Astrocyte (in vitro differentiated cells and primary cell): ENCODE measurements around the gene SYT17. TPM values are rescaled to one million over a fixed set of nuclear protein-coding genes. Genes with fewer than 3 reads are reported as not detected.

Experiments
- DNase-seq: peaks from one replicate; pipeline ENCODE4 v3.0.0-alpha.2; 2010; ENCODE audit warnings: low read depth
- FAIRE-seq: peaks from 2 replicates; lab custom pipeline; 2011; peaks lifted over from hg19 to GRCh38; lab: Jason Lieb, UNC
- H2AFZ ChIP-seq: 2 replicates; pipeline ENCODE4 v1.6.0; 2012; ENCODE audit warnings: low read depth, low read length, inconsistent platforms
- H3K27ac ChIP-seq: 2 replicates; pipeline ENCODE4 v1.5.1; 2011; ENCODE audit warnings: low read depth, low read length, inconsistent platforms
- H3K27me3 ChIP-seq: 2 replicates; pipeline ENCODE4 v1.6.0; 2011; ENCODE audit warnings: low read length, inconsistent platforms; ENCODE audit not compliant: insufficient read depth
- H3K36me3 ChIP-seq: 2 replicates; pipeline ENCODE4 v1.5.1; 2011; ENCODE audit warnings: low read length, inconsistent platforms; ENCODE audit not compliant: insufficient read depth
- H3K4me1 ChIP-seq: 2 replicates; pipeline ENCODE4 v1.5.1; 2011; ENCODE audit warnings: low read length, inconsistent platforms; ENCODE audit not compliant: insufficient read depth
- H3K4me2 ChIP-seq: 2 replicates; pipeline ENCODE4 v1.6.0; 2012; ENCODE audit warnings: low read length, inconsistent platforms
- H3K4me3 ChIP-seq: 2 replicates; pipeline ENCODE4 v1.5.1; 2011; ENCODE audit warnings: low read depth, mild to moderate bottlenecking, low read length, inconsistent platforms; ENCODE audit not compliant: insufficient read depth
- H3K79me2 ChIP-seq: 2 replicates; pipeline ENCODE4 v1.6.0; 2012; ENCODE audit warnings: mild to moderate bottlenecking, low read length, inconsistent platforms; ENCODE audit not compliant: insufficient read depth
- H3K9ac ChIP-seq: 2 replicates; pipeline ENCODE4 v1.6.0; 2012; ENCODE audit warnings: mild to moderate bottlenecking, low read length, inconsistent platforms
- H3K9me3 ChIP-seq: 2 replicates; pipeline ENCODE4 v1.5.1; 2012; ENCODE audit warnings: low read depth, mild to moderate bottlenecking, low read length, inconsistent platforms; ENCODE audit not compliant: insufficient read depth
- H4K20me1 ChIP-seq: 2 replicates; pipeline ENCODE4 v1.6.0; 2012; ENCODE audit warnings: low read length, inconsistent platforms; ENCODE audit not compliant: insufficient read depth
- H3K27ac Mint-ChIP-seq: one replicate; pipeline ENCODE4 v1.8.0; 2021; ENCODE audit warnings: mild to moderate bottlenecking, mixed read lengths; ENCODE audit not compliant: unreplicated experiment
- H3K27me3 Mint-ChIP-seq: one replicate; pipeline ENCODE4 v1.8.0; 2021; ENCODE audit warnings: low read depth, mixed read lengths; ENCODE audit not compliant: unreplicated experiment
- H3K36me3 Mint-ChIP-seq: one replicate; pipeline ENCODE4 v1.8.0; 2021; ENCODE audit warnings: low read depth, mixed read lengths; ENCODE audit not compliant: unreplicated experiment
- H3K4me1 Mint-ChIP-seq: one replicate; pipeline ENCODE4 v1.8.0; 2021; ENCODE audit warnings: low read depth, mixed read lengths; ENCODE audit not compliant: unreplicated experiment
- H3K4me3 Mint-ChIP-seq: one replicate; pipeline ENCODE4 v1.8.0; 2021; ENCODE audit warnings: mild to moderate bottlenecking, moderate library complexity, mixed read lengths; ENCODE audit not compliant: unreplicated experiment
- H3K9me3 Mint-ChIP-seq: one replicate; pipeline ENCODE4 v1.8.0; 2021; ENCODE audit warnings: mild to moderate bottlenecking, mixed read lengths; ENCODE audit not compliant: unreplicated experiment
- CTCF ChIP-seq: IDR thresholded peaks from 2 replicates; pipeline ENCODE4 v1.5.1; 2011; ENCODE audit warnings: low read depth, mild to moderate bottlenecking, inconsistent platforms, low read length, moderate library complexity; ENCODE audit not compliant: insufficient read depth
- EZH2 ChIP-seq: IDR thresholded peaks from 2 replicates; pipeline ENCODE4 v1.6.1; 2012; ENCODE audit warnings: mild to moderate bottlenecking, low read length, inconsistent platforms; ENCODE audit not compliant: insufficient read depth
- total RNA-seq: library from RNA; stranded (reverse); gene quantifications from 2 replicates; pipeline ENCODE4 v1.2.1, GENCODE V29; 2021

SYT17 gene
- total RNA-seq, 1 donor from 2014 or later, result 4.8 TPM

GRCh38 chr16:19223235-19224170 lies 55.5 kb downstream of the SYT17 start:
- FAIRE-seq (no peak), DNase-seq (no peak)
- H3K27me3 Mint-ChIP-seq, result no peaks in the 10 kb centered on the region
- Histone ChIP-seq H3K9me3 (no peaks in the 10 kb centered on the region), H3K4me3 (no peak overlapping the region), H3K27ac (no peak overlapping the region), H3K27me3 (no peaks in the 10 kb centered on the region), H3K79me2 (no peaks in the 10 kb centered on the region), H3K4me1 (peaks cover 4% of the 10 kb centered on the region), H2AFZ (no peak overlapping the region), H3K9ac (no peak overlapping the region), H3K36me3 (no peaks in the 10 kb centered on the region), H4K20me1 (no peaks in the 10 kb centered on the region), H3K4me2 (no peak overlapping the region)
- TF ChIP-seq CTCF (peak; percentile 48), EZH2 (no peak)
- no peak overlapping the region for H3K4me3 Mint-ChIP-seq
- H3K4me1 Mint-ChIP-seq, result peaks cover 10% of the 10 kb centered on the region
- H3K27ac Mint-ChIP-seq, result no peak overlapping the region
- peaks cover 3% of the 10 kb centered on the region for H3K36me3 Mint-ChIP-seq
- H3K9me3 Mint-ChIP-seq, result peaks cover 8% of the 10 kb centered on the region

GRCh38 chr16:19225651-19226050 lies 57.6 kb downstream of the SYT17 start:
- H3K9me3 ChIP-seq, result no peaks in the 10 kb centered on the region
- H3K27ac Mint-ChIP-seq, result no peak overlapping the region
- H3K9me3 Mint-ChIP-seq, result peaks cover 8% of the 10 kb centered on the region
- no peaks in the 10 kb centered on the region for H3K27me3 ChIP-seq
- no peaks in the 10 kb centered on the region for H4K20me1 ChIP-seq
- H3K4me3 ChIP-seq, result no peak overlapping the region
- H3K4me1 Mint-ChIP-seq, result peaks cover 10% of the 10 kb centered on the region
- no peak overlapping the region for H2AFZ ChIP-seq
- no peaks in the 10 kb centered on the region for H3K79me2 ChIP-seq
- FAIRE-seq (no peak), DNase-seq (no peak)
- H3K4me2 ChIP-seq, result no peak overlapping the region
- H3K4me3 Mint-ChIP-seq, result no peak overlapping the region
- no peak for TF ChIP-seq EZH2
- TF ChIP-seq CTCF, result no peak
- no peak overlapping the region for H3K9ac ChIP-seq
- H3K27me3 Mint-ChIP-seq, result no peaks in the 10 kb centered on the region
- peaks cover 4% of the 10 kb centered on the region for H3K4me1 ChIP-seq
- no peak overlapping the region for H3K27ac ChIP-seq
- no peaks in the 10 kb centered on the region for H3K36me3 ChIP-seq
- H3K36me3 Mint-ChIP-seq, result peaks cover 3% of the 10 kb centered on the region

- H3K27ac Mint-ChIP-seq, result peak overlapping the region; percentile 36
Observed at GRCh38 chr16:19227643-19228042, 59.6 kb downstream of the SYT17 start.

More at GRCh38 chr16:19227643-19228042, 59.6 kb downstream of the SYT17 start:
- H3K4me1 Mint-ChIP-seq, result peaks cover 10% of the 10 kb centered on the region
- H3K36me3 ChIP-seq, result no peaks in the 10 kb centered on the region
- no peaks in the 10 kb centered on the region for H4K20me1 ChIP-seq
- no peak overlapping the region for H3K4me3 Mint-ChIP-seq
- no peak overlapping the region for H2AFZ ChIP-seq
- no peaks in the 10 kb centered on the region for H3K27me3 Mint-ChIP-seq
- no peak overlapping the region for H3K27ac ChIP-seq
- no peak overlapping the region for H3K4me3 ChIP-seq
- H3K79me2 ChIP-seq, result no peaks in the 10 kb centered on the region
- DNase-seq (peak; percentile 18), FAIRE-seq (no peak)
- H3K9me3 Mint-ChIP-seq, result peaks cover 8% of the 10 kb centered on the region
- no peak overlapping the region for H3K9ac ChIP-seq
- peak overlapping the region; percentile 7 for H3K4me2 ChIP-seq
- peaks cover 3% of the 10 kb centered on the region for H3K36me3 Mint-ChIP-seq
- no peaks in the 10 kb centered on the region for H3K27me3 ChIP-seq
- H3K9me3 ChIP-seq, result no peaks in the 10 kb centered on the region
- TF ChIP-seq CTCF (no peak), EZH2 (no peak)
- peaks cover 4% of the 10 kb centered on the region for H3K4me1 ChIP-seq
